A549 (cell line): ENCODE measurements around the gene YIF1B. TPM values are rescaled to one million over a fixed set of nuclear protein-coding genes. Genes with fewer than 3 reads are reported as not detected.

Experiments used
- ATAC-seq, 2 experiments: fragments of 200-7000 bp in 1 of 2; fragments of >200 bp in 1 of 2; cut with Nextera tagmentation in 1 of 2; cut with Tn5 transposase in 1 of 2; 3 replicates each; pipeline versions ENCODE4 v1.8.0 to v1.9.1; 2018 to 2020; ENCODE audit warnings: mild to moderate bottlenecking in 1 of 2, moderate library complexity in 1 of 2
- CTCF ChIA-PET: fragments of 300-600 bp; sonication (Branson Sonifier 250); formaldehyde crosslinking; extraction: SDS; loops from one replicate; lab custom pipeline; 2021; ENCODE audit warnings: antibody characterized with exemption, inconsistent platforms; lab: Yijun Ruan, JAX
- POLR2A ChIA-PET: fragments of 350-600 bp; formaldehyde crosslinking; extraction: SDS; loops from one replicate; lab custom pipeline; 2021; ENCODE audit warnings: antibody characterized with exemption, inconsistent platforms; lab: Yijun Ruan, JAX
- DNase-seq, 2 experiments: peaks; one replicate each; pipeline versions ENCODE4 v3.0.0 to v3.0.0-alpha.2; 2011 to 2016; ENCODE audit warnings: low read depth in 1 of 2, low spot score in 1 of 2
- FAIRE-seq: peaks from 2 replicates; lab custom pipeline; 2011; peaks lifted over from hg19 to GRCh38; lab: Jason Lieb, UNC
- H3K27ac ChIP-seq, 2 experiments: fragments of >200 bp; sonication (Bioruptor Twin); formaldehyde crosslinking; 3 replicates each; pipeline ENCODE4 v1.5.1; 2016 to 2017
- H3K4me1 ChIP-seq: fragments of >200 bp; sonication (Bioruptor Twin); formaldehyde crosslinking; 3 replicates; pipeline ENCODE4 v1.6.1; 2016
- H3K4me2 ChIP-seq: fragments of >200 bp; sonication (Bioruptor Twin); formaldehyde crosslinking; 3 replicates; pipeline ENCODE4 v1.6.1; 2016
- H3K4me3 ChIP-seq: fragments of >200 bp; sonication (Bioruptor Twin); formaldehyde crosslinking; 3 replicates; pipeline ENCODE4 v1.5.1; 2016
- H3K9me3 ChIP-seq: fragments of >200 bp; sonication (Bioruptor Twin); formaldehyde crosslinking; 3 replicates; pipeline ENCODE4 v1.6.1; 2016
- BCL3 ChIP-seq: fragments of >200 bp; sonication (Bioruptor Twin); formaldehyde crosslinking; IDR thresholded peaks from 3 replicates; pipeline ENCODE4 v1.6.1; 2016
- CBX2 ChIP-seq: fragments of 200-600 bp; sonication (generic); IDR thresholded peaks from 2 replicates; pipeline ENCODE4 v1.6.1; 2016; ENCODE audit warnings: low read depth, mild to moderate bottlenecking, borderline replicate concordance
- CEBPB ChIP-seq, 2 experiments: fragments of >200 bp in 1 of 2; sonication (Bioruptor Twin) in 1 of 2; formaldehyde crosslinking in 1 of 2; IDR thresholded peaks; 2 replicates each; pipeline ENCODE4 v1.6.1; 2012 to 2016
- CHD2 ChIP-seq: fragments of 150-350 bp; IDR thresholded peaks from 2 replicates; pipeline ENCODE4 v1.6.1; 2014; ENCODE audit warnings: low read length; ENCODE audit not compliant: partially characterized antibody
- CHD4 ChIP-seq: fragments of 200-600 bp; sonication (generic); IDR thresholded peaks from 2 replicates; pipeline ENCODE4 v1.6.1; 2016; ENCODE audit warnings: antibody characterized with exemption, mild to moderate bottlenecking, borderline replicate concordance
- EHF ChIP-seq: fragments of 250-450 bp; sonication (Bioruptor Pico); IDR thresholded peaks from 2 replicates; pipeline ENCODE4 v1.5.0; 2020; ENCODE audit warnings: mild to moderate bottlenecking
- FOXS1 ChIP-seq: fragments of 250-450 bp; sonication (Bioruptor Pico); IDR thresholded peaks from 2 replicates; pipeline ENCODE4 v1.5.0; 2020; ENCODE audit warnings: mild to moderate bottlenecking, moderate library complexity
- HDAC2 ChIP-seq: fragments of 200-600 bp; sonication (generic); IDR thresholded peaks from 2 replicates; pipeline ENCODE4 v1.6.1; 2016
- HOXB13 ChIP-seq: fragments of 250-450 bp; sonication (Bioruptor Pico); IDR thresholded peaks from 2 replicates; pipeline ENCODE4 v1.5.0; 2020; ENCODE audit warnings: low read depth, mild to moderate bottlenecking, moderate library complexity
- HOXB5 ChIP-seq: fragments of 250-450 bp; sonication (Bioruptor Pico); IDR thresholded peaks from 2 replicates; pipeline ENCODE4 v1.5.0; 2020; ENCODE audit warnings: mild to moderate bottlenecking, moderate library complexity
- JUNB ChIP-seq: fragments of >200 bp; sonication (Bioruptor Twin); formaldehyde crosslinking; IDR thresholded peaks from 2 replicates; pipeline ENCODE4 v1.6.1; 2016
- KDM5A ChIP-seq: fragments of 200-600 bp; sonication (generic); IDR thresholded peaks from 2 replicates; pipeline ENCODE4 v1.6.1; 2016; ENCODE audit warnings: antibody characterized with exemption, mild to moderate bottlenecking
- MAX ChIP-seq: IDR thresholded peaks from 2 replicates; pipeline ENCODE4 v1.6.1; 2012
- MYC ChIP-seq: IDR thresholded peaks from 2 replicates; pipeline ENCODE4 v1.6.1; 2012; ENCODE audit warnings: mild to moderate bottlenecking, inconsistent platforms, low read length, improper control_type of control experiment, borderline replicate concordance
- NFE2L2 ChIP-seq: fragments of 150-350 bp; conservative IDR thresholded peaks from 2 replicates; pipeline ENCODE4 v1.6.1; 2014; ENCODE audit warnings: low read length
- NR3C1 ChIP-seq: fragments of >200 bp; sonication (Bioruptor Twin); formaldehyde crosslinking; IDR thresholded peaks from 3 replicates; pipeline ENCODE4 v1.6.1; 2017
- PBX3 ChIP-seq: IDR thresholded peaks from 2 replicates; pipeline ENCODE4 v1.6.1; 2012
- PHF8 ChIP-seq: fragments of 200-600 bp; sonication (generic); IDR thresholded peaks from 2 replicates; pipeline ENCODE4 v1.6.1; 2016; ENCODE audit warnings: low read depth, mild to moderate bottlenecking, antibody characterized with exemption, moderate library complexity, borderline replicate concordance
- POLR2A ChIP-seq: IDR thresholded peaks from 2 replicates; pipeline ENCODE4 v1.6.1; 2012; ENCODE audit warnings: mild to moderate bottlenecking, low read length
- POLR2AphosphoS2 ChIP-seq: conservative IDR thresholded peaks from 2 replicates; pipeline ENCODE4 v1.6.1; 2012; ENCODE audit warnings: low read length, improper control_type of control experiment, inconsistent platforms
- RARB ChIP-seq: fragments of 250-450 bp; sonication (Bioruptor Pico); IDR thresholded peaks from 2 replicates; pipeline ENCODE4 v1.8.0; 2021; ENCODE audit warnings: mild to moderate bottlenecking, moderate library complexity
- RCOR1 ChIP-seq: fragments of 150-350 bp; IDR thresholded peaks from 2 replicates; pipeline ENCODE4 v1.6.1; 2014; ENCODE audit warnings: antibody characterized with exemption, low read length, low read depth
- REST ChIP-seq: fragments of 200-600 bp; sonication (generic); IDR thresholded peaks from 2 replicates; pipeline ENCODE4 v1.6.1; 2016; ENCODE audit warnings: antibody characterized with exemption, mild to moderate bottlenecking, moderate library complexity
- RFX5 ChIP-seq: fragments of 450-650 bp; IDR thresholded peaks from 2 replicates; pipeline ENCODE4 v1.7.1; 2014; ENCODE audit warnings: antibody characterized with exemption, mild to moderate bottlenecking, moderate library complexity
- RNF2 ChIP-seq: fragments of 200-600 bp; sonication (generic); IDR thresholded peaks from 2 replicates; pipeline ENCODE4 v1.6.1; 2016; ENCODE audit warnings: low read depth, mild to moderate bottlenecking, antibody characterized with exemption, moderate library complexity, borderline replicate concordance
- SREBF2 ChIP-seq: fragments of 450-650 bp; IDR thresholded peaks from 2 replicates; pipeline ENCODE4 v1.6.1; 2014; ENCODE audit warnings: mild to moderate bottlenecking, moderate library complexity
- TP53 ChIP-seq: fragments of 250-450 bp; sonication (Bioruptor Pico); IDR thresholded peaks from 2 replicates; pipeline ENCODE4 v1.5.0; 2021; ENCODE audit warnings: mild to moderate bottlenecking, moderate library complexity
- USF2 ChIP-seq: fragments of 450-650 bp; IDR thresholded peaks from 2 replicates; pipeline ENCODE4 v1.6.1; 2014; ENCODE audit warnings: antibody characterized with exemption
- WGBS: methylation state at CpG from one replicate; pipeline ENCODE4 v1.1.6; 2017; ENCODE audit errors: missing lambda C conversion rate; 5-methylcytosine and 5-hydroxymethylcytosine counted together
- polyA plus RNA-seq, 4 experiments: library from polyadenylated mRNA; depleted of rRNA in 3 of 4; stranded (reverse); fragments of >200 nt; fragmentation: RNase III in 1 of 4; extraction: RNeasy Plus Mini Kit Qiagen cat#74134 plus additional on column Dnase treatment in 1 of 4; gene quantifications; 2 replicates in 3 of 4; 3 replicates in 1 of 4; pipeline ENCODE4 v1.2.3, GENCODE V29; 2011 to 2017

YIF1B gene
- polyA plus RNA-seq, 2 of the 4 experiments (the other 2 are of a cell fraction): 75.5 to 100 TPM

GRCh38 chr19:38308926-38309614 lies 6.7 kb downstream of the YIF1B start:
- WGBS: 86% methylated on average over 24 of the region's 24 CpGs
- Histone ChIP-seq H3K27ac (0 out of 6 replicates have a peak overlapping the region, but pooled peaks of 1 of the 2 experiments have one; percentile 1), H3K4me3 (no peak overlapping the region), H3K4me2 (no peak overlapping the region), H3K4me1 (peaks cover 15% of the 10 kb centered on the region), H3K9me3 (no peaks in the 10 kb centered on the region)
- CTCF ChIA-PET: interaction anchor here (0.5 to 10.1 kb wide), 7 partner anchors 25 to 407 kb away, joined by 3 to 76 read pairs (median 15); partner anchors contain the start of genes CATSPERG and PPP1R14A
- peak; percentile 41; the same call in 1 of the 2 replicates for TF ChIP-seq PBX3
- no peak for TF ChIP-seq CBX2
- TF ChIP-seq SREBF2: no peak
- no peak for TF ChIP-seq KDM5A
- no peak for TF ChIP-seq CEBPB (IDR thresholded peaks at IDR 0.05)
- TF ChIP-seq POLR2A: peak; percentile 8; the same call in 1 of the 2 replicates
- peak; percentile 22; the same call in 1 of the 2 replicates for TF ChIP-seq POLR2AphosphoS2
- 0 out of 2 replicates have a peak, but pooled peaks have one; percentile 53 for TF ChIP-seq TP53 (CRISPR knock-in tag)
- TF ChIP-seq HOXB5 (CRISPR knock-in tag): no peak
- no peak for TF ChIP-seq NFE2L2
- no peak for TF ChIP-seq PHF8
- TF ChIP-seq BCL3: no peak
- ATAC-seq (no peak), FAIRE-seq (no peak), DNase-seq (no peak)
- POLR2A ChIA-PET: interaction anchor here (0.5 to 0.7 kb wide), 2 partner anchors 31 to 485 kb away, joined by 3 to 19 read pairs; no protein-coding TSS in a partner anchor

GRCh38 chr19:38308006-38308766 lies 7.6 kb downstream of the YIF1B start:
- no peak for FAIRE-seq
- ChIA-PET POLR2A (no interaction called here), CTCF (interaction anchor here (1.0 to 10.1 kb wide), 7 partner anchors 12 to 406 kb away, joined by 3 to 76 read pairs (median 6); partner anchors contain the start of genes CATSPERG and KCNK6)
- no peak for TF ChIP-seq EHF (CRISPR knock-in tag)
- no peak for TF ChIP-seq USF2
- no peak for TF ChIP-seq RARB (CRISPR knock-in tag)
- no peak for TF ChIP-seq SREBF2
- no peak for TF ChIP-seq RCOR1
- TF ChIP-seq JUNB: no peak
- TF ChIP-seq RFX5: no peak
- no peak for TF ChIP-seq MAX
- TF ChIP-seq HDAC2: no peak
- no peak for TF ChIP-seq RNF2
- TF ChIP-seq NR3C1: no peak
- no peak for TF ChIP-seq HOXB13
- no peak for TF ChIP-seq MYC
- TF ChIP-seq REST: no peak
- no peak for TF ChIP-seq CHD4
- no peak; the same call in 1 of the 2 replicates for TF ChIP-seq POLR2AphosphoS2
- TF ChIP-seq FOXS1 (CRISPR knock-in tag): no peak
- TF ChIP-seq CHD2: no peak
- TF ChIP-seq PBX3: peak; percentile 64

More at GRCh38 chr19:38308006-38308766, 7.6 kb downstream of the YIF1B start:
- peaks cover 19% of the 10 kb centered on the region for H3K4me1 ChIP-seq
- no peak overlapping the region for H3K4me2 ChIP-seq
- 82% methylated on average over 11 of the region's 12 CpGs for WGBS
- DNase-seq (no peak), ATAC-seq (no peak)
- H3K27ac ChIP-seq: peak overlapping the region in 1 of 2 experiments; percentile 4; a peak in 2 of 6 replicates
- no peak overlapping the region for H3K4me3 ChIP-seq
- no peaks in the 10 kb centered on the region for H3K9me3 ChIP-seq
